Ectodermal cell (in vitro differentiated cells): ENCODE data around the gene AP1B1.
A peak's percentile ranks its signal among the peaks of the same experiment; 100 is the strongest.

Experiments used
- H3K27ac ChIP-seq: 2 replicates; pipeline ENCODE4 v1.7.0; 2013; ENCODE audit warnings: mild to moderate bottlenecking, low read depth, low read length; ENCODE audit not compliant: insufficient read depth, poor library complexity, severe bottlenecking
- H3K27me3 ChIP-seq: 2 replicates; pipeline ENCODE4 v1.7.0; 2013; ENCODE audit warnings: mild to moderate bottlenecking, low read length; ENCODE audit not compliant: insufficient read depth, control insufficient read depth, poor library complexity, severe bottlenecking
- H3K36me3 ChIP-seq: one replicate; pipeline ENCODE4 v1.7.0; 2013; ENCODE audit warnings: low read length; ENCODE audit not compliant: control insufficient read depth, insufficient read depth
- H3K4me1 ChIP-seq: one replicate; pipeline ENCODE4 v1.7.0; 2013; ENCODE audit warnings: low read length; ENCODE audit not compliant: control insufficient read depth, insufficient read depth
- H3K4me3 ChIP-seq: 2 replicates; pipeline ENCODE4 v1.7.0; 2013; ENCODE audit warnings: low read depth, low read length, control low read depth; ENCODE audit not compliant: insufficient read depth
- H3K9me3 ChIP-seq: 2 replicates; pipeline ENCODE4 v1.7.0; 2013; ENCODE audit warnings: mild to moderate bottlenecking, low read length, moderate library complexity; ENCODE audit not compliant: control insufficient read depth
- WGBS, 2 experiments: methylation state at CpG; one replicate each; pipeline ENCODE4 v1.1.7; 2013; ENCODE audit warnings: missing lambda C conversion rate in 2 of 2; 5-methylcytosine and 5-hydroxymethylcytosine counted together

Gene AP1B1

DNA sequence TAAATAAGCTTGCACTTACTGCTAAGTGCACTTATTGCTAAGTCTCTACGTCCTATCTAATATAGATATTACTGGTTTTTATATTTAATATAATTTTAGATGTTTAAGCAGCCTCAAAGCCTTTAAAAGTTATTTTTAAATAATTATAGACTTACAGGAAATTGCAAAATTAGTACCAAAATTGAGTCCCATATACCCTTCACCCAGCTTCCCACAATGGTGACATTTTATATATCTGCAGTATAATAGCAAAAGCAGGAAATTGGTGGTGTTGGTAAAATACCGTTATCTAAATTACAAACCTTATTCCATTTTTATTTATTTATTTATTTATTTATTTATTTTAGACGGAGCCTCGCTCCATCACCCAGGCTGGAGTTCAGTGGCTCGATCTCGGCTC is 1.9 kb upstream of the AP1B1 start:
- H3K27me3 ChIP-seq: no peaks in the 10 kb centered on the region
- H3K4me1 ChIP-seq: no peaks in the 10 kb centered on the region
- H3K27ac ChIP-seq: no peak overlapping the region
- no peak overlapping the region for H3K4me3 ChIP-seq
- 97 to 98% methylated on average over 4 of the region's 6 CpGs for WGBS, 2 experiments
- no peaks in the 10 kb centered on the region for H3K36me3 ChIP-seq
- no peaks in the 10 kb centered on the region for H3K9me3 ChIP-seq

GRCh38 chr22:29388759-29389090 is 355 bp upstream of the AP1B1 start:
- Histone ChIP-seq H3K27ac (no peak overlapping the region), H3K4me3 (peak overlapping the region; percentile 87), H3K27me3 (no peaks in the 10 kb centered on the region), H3K9me3 (no peaks in the 10 kb centered on the region), H3K36me3 (no peaks in the 10 kb centered on the region), H3K4me1 (no peaks in the 10 kb centered on the region)
- 29 to 47% methylated on average over 6 to 8 of the region's 9 CpGs for WGBS, 2 experiments

GRCh38 chr22:29386708-29387107 is 1.7 kb downstream of the AP1B1 start:
- H3K4me3 ChIP-seq: no peak overlapping the region

DNA sequence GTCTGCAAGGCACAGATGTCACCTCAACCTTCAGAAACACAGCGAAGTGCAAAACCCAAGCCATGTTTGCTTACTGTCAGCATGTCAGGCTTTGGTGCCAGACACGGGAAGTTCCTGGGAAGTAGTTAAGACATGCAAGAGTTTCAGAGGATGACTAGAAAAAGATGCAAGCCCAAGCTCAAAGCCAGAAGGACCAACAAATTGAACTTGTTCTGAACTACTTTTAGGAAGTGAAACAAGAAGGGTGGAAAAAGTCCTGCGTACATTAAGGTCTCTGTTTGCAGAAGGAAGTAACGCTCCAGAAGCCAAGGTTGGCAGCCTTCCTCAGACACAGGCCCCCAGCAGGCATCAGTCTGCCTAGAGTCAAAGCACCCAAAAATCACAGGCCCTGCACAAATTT is 2.6 kb downstream of the AP1B1 start:
- Histone ChIP-seq H3K36me3 (no peaks in the 10 kb centered on the region), H3K4me3 (no peak overlapping the region), H3K27ac (no peak overlapping the region), H3K9me3 (no peaks in the 10 kb centered on the region), H3K27me3 (no peaks in the 10 kb centered on the region), H3K4me1 (no peaks in the 10 kb centered on the region)
- WGBS, 2 experiments: 87 to 91% methylated on average over 4 of the region's 4 CpGs

More at GRCh38 chr22:29386708-29387107, 1.7 kb downstream of the AP1B1 start:
- Histone ChIP-seq H3K4me1 (no peaks in the 10 kb centered on the region), H3K27ac (no peak overlapping the region), H3K27me3 (no peaks in the 10 kb centered on the region), H3K9me3 (no peaks in the 10 kb centered on the region), H3K36me3 (no peaks in the 10 kb centered on the region)
- 90 to 92% methylated on average over 8 of the region's 8 CpGs for WGBS, 2 experiments

GRCh38 chr22:29385151-29385704 is 3.1 kb downstream of the AP1B1 start:
- no peaks in the 10 kb centered on the region for H3K27me3 ChIP-seq
- H3K4me3 ChIP-seq: no peak overlapping the region
- H3K36me3 ChIP-seq: no peaks in the 10 kb centered on the region
- no peaks in the 10 kb centered on the region for H3K9me3 ChIP-seq
- no peak overlapping the region for H3K27ac ChIP-seq
- WGBS, 2 experiments: 89 to 90% methylated on average over 3 of the region's 3 CpGs
- H3K4me1 ChIP-seq: no peaks in the 10 kb centered on the region

- no peaks in the 10 kb centered on the region for H3K36me3 ChIP-seq
- no peaks in the 10 kb centered on the region for H3K4me1 ChIP-seq
Observed at GRCh38 chr22:29383740-29384139, 4.6 kb downstream of the AP1B1 start.

GRCh38 chr22:29382580-29383302 is 5.6 kb downstream of the AP1B1 start:
- Histone ChIP-seq H3K36me3 (no peaks in the 10 kb centered on the region), H3K9me3 (no peaks in the 10 kb centered on the region), H3K4me3 (no peak overlapping the region), H3K4me1 (no peaks in the 10 kb centered on the region), H3K27me3 (no peaks in the 10 kb centered on the region), H3K27ac (no peak overlapping the region)
- 94 to 96% methylated on average over 6 of the region's 6 CpGs for WGBS, 2 experiments

More at GRCh38 chr22:29383740-29384139, 4.6 kb downstream of the AP1B1 start:
- Histone ChIP-seq H3K9me3 (no peaks in the 10 kb centered on the region), H3K27me3 (no peaks in the 10 kb centered on the region), H3K4me3 (no peak overlapping the region), H3K27ac (no peak overlapping the region)
- WGBS, 2 experiments: 100% methylated on average over 1 of the region's 1 CpG; no CpG with 5 or more reads in 1 of the 2 experiments

- 89 to 91% methylated on average over 6 of the region's 6 CpGs for WGBS, 2 experiments
- Histone ChIP-seq H3K27ac (no peak overlapping the region), H3K9me3 (no peaks in the 10 kb centered on the region), H3K4me3 (no peak overlapping the region), H3K4me1 (no peaks in the 10 kb centered on the region), H3K27me3 (no peaks in the 10 kb centered on the region), H3K36me3 (no peaks in the 10 kb centered on the region)
Observed at GRCh38 chr22:29380856-29381255, 7.5 kb downstream of the AP1B1 start.

DNA sequence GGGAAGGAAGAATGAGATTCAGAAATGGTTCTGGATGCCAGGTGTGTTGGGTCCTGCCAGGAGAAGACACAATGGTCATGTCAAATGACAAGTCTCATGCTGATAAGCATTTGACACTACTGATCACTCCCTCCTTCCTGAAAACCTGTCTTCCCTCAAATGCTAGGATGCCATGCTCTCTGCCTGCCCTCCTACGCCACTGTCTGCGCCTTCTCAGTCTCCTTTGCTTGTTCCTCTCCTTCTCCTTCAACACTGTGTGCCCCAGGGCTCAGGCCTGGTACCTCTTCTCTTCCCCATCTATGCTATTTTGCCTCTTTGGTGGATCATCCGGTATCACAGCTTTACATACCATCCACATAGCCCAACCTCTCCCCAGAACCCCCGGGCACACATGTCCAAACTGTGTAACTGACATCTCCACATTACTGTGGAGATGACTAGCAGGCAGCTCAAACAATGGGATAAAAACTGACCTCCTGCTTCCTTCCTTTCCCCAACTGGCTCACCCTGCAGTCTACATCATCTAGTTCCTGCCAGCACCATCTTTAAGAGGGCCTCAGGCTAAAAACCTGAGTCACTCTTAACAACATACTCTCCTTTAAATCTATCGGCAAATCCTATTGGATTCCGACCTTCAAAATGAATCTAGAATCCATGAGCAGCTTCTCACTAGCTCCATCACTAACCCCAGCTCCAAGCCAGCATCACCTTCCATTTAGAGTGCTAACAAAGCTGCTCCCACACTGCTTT is 8.2 kb downstream of the AP1B1 start:
- 94 to 95% methylated on average over 6 of the region's 6 CpGs for WGBS, 2 experiments
- Histone ChIP-seq H3K9me3 (no peaks in the 10 kb centered on the region), H3K36me3 (no peaks in the 10 kb centered on the region), H3K4me3 (no peak overlapping the region), H3K4me1 (no peaks in the 10 kb centered on the region), H3K27ac (no peak overlapping the region), H3K27me3 (no peaks in the 10 kb centered on the region)

DNA sequence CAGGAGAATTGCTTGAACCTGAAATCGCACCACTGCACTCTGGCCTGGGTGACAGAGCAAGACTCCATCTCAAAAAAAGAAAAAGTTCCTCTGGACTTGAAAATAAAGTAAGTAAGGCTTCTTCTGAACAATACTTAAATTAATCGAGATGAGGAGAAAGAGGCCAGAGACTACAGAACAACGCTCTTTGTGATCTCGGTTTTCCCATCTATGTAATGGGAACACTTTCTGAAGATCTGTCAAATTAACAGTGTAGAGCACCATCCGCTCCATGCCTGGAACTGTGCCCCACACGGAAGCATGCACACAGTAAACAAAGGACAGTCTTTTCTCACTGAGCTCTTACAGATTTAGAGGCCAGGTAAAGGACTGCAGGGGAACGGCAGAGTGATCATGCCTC is 9.1 kb downstream of the AP1B1 start:
- Histone ChIP-seq H3K27ac (no peak overlapping the region), H3K27me3 (no peaks in the 10 kb centered on the region), H3K4me3 (no peak overlapping the region), H3K4me1 (no peaks in the 10 kb centered on the region), H3K9me3 (no peaks in the 10 kb centered on the region), H3K36me3 (no peaks in the 10 kb centered on the region)
- WGBS, 2 experiments: 93 to 94% methylated on average over 7 of the region's 7 CpGs
